Measurements from ENCODE around the gene ENO1.
"Not testable (repeated sequence)": the region's sequence is repeated elsewhere in the genome, so short reads cannot be mapped to it uniquely, and the experiment has no call there.

The ENO1 gene

DNA sequence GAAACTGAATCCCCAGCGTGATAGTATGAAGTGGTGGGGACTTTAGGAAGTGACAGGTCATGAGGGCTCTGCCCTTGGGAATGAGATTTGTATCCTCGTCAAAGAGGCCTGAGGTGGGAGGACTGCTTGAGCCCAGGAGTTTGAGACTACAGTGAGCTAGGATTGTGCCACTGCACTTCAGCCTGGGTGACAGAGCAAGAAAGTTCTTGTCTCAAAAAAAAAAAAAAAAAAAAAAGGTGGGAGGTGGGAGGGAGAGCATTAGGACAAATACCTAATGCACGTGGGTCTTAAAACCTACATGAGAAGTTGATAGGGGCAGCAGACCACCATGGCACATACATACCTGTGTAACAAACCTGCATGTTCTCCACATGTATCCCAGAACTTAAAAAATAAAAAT lies 37.1 kb downstream of the ENO1 start:
- DNase-seq: no peak

DNA sequence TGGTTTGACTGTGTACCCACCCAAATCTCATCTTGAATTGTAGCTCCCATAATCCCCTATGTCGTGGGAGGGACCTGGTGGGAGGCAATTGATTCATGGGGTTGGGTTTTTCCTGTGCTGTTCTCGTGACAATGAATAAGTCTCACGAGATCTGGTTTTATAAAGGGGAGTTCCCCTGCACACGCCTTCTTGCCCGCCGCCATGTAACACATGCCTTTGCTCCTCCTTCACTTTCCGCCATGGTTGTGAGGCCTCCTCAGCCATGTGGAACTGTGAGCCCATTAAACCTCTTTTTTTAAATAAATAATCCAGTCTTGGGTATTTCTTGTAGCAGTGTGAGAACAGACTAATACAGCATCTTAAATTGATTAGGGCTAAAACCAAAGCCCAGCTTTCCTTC lies 38.5 kb downstream of the ENO1 start:
- no peak for DNase-seq

DNA sequence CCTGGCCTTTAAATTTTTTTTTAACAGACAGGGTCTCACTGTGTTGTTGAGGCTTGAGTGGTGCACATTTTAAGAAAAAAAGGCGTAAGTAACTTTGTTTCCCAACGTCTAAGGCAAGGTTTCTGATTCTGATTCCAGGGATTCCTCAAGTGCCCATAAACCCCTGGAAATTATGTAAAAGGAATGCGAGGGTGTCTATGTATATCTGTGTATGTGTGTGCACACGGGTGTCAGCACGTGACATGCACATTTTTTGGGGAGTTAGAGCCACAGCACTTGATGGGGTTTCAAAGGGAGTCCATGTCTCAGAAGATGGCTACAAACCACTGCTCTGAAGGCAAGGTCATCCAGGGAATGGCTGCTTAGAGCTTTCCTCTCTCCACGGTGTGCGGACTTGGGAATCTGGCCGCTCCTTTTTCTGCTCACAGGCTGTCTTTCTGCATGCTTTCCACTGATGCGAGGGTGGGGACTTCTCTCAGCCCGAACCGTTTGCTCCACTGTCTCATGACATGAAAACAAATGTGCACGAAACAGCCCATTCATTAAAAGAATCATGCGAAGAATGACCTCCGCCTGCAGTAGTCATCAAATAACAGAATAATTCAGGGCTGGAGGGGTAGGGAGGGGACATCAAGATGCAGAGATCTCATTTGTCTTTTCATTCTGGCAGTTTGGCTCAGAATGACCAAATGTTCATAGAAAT lies 42.4 kb downstream of the ENO1 start:
- DNase-seq: no peak

DNA sequence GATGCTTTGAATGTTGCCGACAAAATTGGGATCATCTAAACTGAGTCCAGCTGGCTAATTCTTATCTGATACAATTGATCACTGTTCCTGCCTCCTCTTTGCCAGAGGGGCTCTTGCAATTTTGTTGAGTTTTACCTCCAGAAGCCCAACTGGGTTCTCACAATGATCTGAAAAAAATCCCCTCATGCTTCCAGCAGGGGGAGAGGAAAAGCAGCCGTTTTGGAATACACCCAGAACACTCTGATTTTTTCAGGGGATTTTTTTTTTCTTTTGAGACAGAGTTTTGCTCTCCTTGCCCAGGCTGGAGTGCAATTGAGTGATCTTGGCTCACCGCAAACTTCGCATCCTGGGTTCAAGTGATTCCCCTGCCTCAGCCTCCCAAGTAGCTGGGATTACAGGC lies 47.1 kb downstream of the ENO1 start:
- no peak for DNase-seq

DNA sequence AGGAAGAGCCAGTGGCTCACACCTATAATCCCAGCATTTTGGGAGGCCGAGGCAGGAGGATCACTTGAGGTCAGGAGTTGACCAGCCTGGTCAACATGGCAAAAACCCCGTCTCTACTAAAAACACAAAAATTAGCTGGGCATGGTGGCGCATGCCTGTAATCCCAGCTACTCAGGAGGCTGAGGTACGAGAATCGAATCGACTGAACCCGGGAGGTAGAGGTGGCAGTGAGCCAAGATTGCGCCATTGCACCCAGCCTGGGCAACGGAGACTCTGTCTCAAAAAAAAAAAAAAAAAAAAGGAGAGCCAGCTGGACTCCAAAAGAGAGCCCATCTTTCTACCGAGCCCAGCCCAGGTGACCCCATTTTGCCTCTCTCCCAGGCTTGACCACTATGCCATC lies 47.8 kb downstream of the ENO1 start:
- not testable (repeated sequence) for DNase-seq

DNA sequence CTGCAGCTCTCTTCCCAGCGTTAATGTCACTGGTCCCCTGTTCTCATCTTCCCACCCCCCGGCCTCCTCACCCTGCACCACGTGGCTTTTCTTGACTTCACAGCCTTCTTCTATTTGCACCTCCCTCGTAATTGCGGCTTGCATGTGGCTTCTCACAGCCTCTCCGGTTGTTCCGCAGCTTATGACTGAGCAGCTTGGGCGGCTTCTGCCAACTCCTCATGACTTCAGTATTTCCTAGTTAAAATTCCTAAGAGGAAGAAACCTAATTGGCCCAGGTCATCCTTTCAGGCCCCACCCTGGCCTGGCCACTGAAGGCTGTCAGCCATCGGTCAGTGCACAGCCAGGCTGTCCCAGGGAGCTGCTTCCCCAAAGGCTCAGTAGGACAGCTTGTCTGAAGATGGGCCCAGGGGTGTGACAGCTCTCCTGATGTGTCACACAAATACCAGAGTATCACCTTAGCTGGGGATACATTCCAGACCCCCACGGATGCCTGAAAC lies 52.5 kb downstream of the ENO1 start:
- DNase-seq: no peak

DNA sequence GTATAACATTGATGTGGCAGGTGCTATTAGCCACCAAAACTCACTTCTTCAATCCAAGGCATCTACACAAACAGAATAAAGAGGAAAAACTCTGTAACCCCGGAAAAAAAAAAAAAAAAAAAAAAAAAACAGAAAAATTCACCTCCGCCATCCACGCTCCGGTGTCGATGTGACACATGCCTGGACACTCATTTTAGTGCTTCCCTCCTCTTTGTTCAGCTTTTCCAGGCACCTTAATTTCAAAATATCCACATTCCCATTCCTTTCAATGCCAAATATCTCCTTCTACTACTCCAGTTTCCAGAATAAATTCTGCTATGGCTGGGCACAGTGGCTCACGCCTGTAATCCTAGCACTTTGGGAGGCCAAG lies 55.2 kb downstream of the ENO1 start:
- DNase-seq: no peak

DNA sequence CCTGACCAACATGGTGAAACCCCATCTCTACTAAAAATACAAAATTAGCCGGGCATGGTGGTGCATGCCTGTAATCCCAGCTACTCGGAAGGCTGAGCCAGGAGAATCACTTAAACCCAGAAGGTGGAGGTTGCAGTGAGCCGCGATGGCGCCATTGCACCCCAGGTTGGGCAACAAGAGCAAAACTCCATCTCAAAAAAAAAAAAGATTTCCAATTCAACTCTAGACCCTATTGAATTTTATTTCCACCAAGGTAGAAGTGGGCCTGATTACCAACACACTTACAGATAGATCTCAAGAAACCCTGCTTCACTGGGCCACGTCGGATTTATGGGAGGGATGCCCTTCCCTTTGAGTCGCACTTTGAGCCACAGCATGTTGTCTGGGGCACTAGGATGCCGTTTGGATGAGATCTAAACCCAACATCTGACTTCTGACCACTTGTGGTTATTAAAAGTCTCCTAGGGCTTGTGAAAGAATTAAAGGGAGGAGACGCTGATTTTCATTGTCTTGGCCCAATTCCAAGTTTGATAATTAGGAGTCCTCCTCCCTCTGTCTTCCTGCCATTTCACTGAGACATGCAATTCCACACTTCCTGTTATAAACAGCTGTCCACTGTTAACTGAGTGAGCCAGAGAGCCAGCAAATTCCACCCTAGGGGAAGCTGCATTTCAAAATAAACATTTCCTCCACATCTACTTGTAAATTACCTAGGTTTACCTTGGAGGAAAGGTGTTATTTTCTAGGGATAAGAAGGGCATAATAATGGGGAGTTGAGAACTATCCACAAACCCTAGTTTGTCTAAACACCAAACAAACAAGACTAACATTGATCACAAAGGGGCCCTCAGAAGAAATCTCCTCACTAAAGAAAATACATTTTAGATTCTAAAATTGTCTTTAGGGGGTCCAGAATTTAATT lies 55.9 kb downstream of the ENO1 start:
- DNase-seq: no peak

DNA sequence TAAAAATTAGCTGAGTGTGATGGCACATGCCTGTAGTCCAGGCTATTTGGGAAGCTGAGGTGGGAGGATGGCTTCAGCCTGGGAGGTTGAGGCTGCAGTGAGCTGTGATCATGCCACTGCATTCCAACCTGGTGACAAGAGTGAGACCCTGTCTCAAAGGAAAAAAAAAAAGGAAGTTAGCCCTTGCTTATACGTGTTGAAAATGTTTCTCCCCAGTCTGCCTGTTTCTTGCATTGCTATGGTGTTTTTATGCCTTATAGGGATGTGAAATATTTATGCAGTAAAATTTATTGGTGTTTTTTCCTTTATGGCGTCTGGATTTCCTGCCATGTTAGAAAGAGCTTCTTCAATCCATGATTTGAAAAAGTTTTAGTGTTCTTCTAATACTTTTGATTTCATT lies 57.4 kb downstream of the ENO1 start:
- no peak for DNase-seq

DNA sequence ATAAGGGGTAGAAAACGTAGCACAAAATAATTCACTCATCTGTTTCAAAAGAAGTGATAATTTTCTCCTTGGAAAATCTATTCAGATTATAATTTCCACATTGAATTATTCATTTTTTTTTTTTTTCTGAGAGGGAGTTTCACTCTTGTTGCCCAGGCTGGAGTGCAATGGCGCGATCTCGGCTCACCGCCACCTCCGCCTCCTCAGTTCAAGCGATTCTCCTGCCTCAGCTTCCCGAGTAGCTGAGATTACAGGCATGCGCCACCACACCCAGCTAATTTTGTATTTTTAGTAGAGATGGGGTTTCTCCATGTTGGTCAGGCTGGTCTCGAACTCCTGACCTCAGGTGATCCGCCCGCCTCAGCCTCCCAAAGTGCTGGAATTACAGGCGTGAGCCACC lies 59.7 kb downstream of the ENO1 start:
- DNase-seq: not testable (repeated sequence)

DNA sequence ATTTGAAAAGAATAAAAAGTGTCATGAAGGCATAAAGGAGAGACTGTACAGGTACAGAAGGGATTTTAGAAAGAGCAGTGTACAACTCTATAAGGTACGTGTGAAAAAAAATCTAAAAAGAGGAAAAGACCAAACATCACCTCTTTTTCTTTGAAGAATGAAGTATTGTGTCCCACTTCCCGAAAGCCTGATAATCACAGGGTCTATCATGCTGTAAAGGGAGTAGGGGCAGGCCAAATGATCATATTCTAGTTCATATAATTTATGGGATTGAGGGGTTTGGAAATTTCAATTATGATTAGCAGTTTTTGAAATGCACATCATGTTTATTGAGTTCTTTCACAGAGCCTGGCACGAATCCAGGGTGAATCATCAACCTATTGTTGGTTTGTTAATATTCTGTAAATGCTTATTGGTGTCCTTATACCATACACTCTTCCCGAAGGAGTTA lies 60.1 kb downstream of the ENO1 start:
- DNase-seq: no peak

DNA sequence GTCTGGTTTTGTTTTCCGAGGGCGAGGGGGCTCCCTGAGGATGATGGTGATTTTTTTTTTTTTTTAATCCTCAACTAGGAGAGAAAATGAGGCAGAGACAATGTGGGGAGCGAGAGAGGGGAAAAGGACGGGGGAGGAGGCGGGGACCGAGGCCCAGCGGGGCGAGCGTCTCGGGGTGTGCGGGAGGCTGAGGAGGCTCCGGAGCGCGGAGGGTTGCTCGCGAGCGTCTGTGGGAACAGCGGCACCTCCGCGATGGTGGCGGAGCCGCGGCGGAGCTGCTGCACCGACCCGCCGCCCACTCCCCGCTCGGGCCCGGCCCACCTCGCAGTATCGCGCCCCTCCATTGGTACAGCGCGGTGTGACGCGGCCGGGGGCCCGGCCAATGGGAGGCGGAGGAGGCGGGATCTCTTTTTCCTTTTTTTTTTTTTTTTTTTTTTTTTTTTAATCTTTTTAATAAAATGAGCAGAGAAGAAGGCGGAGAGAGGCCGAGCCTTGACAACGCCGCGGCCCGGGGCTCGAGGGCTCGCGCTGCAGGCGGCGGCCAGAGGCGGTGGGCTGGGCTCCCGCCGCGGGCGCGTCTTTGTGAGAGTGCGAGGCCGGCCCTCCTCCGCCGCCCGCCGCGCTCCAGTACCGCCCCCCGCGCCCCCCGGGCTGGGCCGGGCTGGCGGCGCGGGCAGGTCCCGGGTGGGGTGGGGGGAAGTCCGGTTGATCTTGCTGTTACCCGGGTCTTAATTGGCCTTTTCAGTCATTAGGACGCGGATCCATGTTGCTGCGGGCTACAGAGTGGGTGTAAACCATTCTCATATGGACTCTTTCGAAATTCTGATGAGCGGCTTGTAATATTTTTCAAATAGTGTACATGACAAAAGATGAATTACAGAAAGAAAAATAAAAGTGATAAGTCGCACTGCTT lies 60.8 kb downstream of the ENO1 start, which contains the start of gene RERE:
RERE (minus strand) TSS at position 229 of the 913 bp plus-strand sequence.
- DNase-seq: peak; percentile 94 to 97

DNA sequence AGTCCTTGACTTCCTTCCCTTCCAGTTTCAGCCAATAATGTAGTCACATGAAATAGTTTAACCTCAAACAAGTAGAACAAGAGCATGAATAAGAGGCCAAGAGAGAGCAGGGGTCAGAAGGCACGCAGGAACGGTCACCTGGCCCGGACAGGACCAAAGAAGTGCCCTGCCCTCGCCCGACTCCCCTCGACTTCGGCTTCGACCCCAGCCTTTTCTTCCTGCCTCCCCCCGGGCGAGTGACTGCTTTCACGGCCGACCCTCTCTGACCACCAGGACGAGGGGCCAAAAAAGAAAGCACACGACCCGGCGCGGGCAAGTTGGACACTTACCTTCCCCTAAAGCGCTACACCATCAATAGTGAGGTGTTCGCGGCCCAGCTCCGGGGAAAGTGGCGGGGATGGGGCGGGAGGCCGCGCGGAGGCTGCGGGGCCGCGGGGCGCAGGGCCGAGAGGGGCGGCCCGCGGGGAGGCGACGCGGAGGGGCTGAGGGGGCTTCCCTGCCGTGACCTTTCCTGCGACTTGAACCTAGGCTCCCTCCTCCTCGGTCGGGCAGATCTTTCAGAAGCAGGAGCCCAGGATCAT lies 61.6 kb downstream of the ENO1 start:
- peak in 1 of 2 experiments; percentile 11 for DNase-seq

DNA sequence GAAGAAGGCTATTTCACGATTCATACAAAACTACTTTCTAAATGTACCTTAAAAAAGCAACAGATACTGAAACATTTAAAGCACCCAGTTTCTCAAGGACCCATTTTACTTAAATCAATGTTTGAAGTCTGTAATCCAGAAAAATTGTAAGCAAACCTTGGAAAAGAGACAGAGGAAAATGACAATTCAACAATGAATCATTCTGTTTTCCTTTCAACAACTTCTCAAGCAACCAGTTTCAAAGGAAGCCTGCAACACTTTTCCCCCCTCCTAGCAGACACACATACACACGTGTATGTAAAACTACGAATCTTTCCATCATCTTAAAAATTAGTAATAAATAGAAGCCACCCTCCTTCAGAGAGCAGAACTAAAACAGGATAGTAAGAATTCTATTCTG lies 62.2 kb downstream of the ENO1 start:
- no peak for DNase-seq

DNA sequence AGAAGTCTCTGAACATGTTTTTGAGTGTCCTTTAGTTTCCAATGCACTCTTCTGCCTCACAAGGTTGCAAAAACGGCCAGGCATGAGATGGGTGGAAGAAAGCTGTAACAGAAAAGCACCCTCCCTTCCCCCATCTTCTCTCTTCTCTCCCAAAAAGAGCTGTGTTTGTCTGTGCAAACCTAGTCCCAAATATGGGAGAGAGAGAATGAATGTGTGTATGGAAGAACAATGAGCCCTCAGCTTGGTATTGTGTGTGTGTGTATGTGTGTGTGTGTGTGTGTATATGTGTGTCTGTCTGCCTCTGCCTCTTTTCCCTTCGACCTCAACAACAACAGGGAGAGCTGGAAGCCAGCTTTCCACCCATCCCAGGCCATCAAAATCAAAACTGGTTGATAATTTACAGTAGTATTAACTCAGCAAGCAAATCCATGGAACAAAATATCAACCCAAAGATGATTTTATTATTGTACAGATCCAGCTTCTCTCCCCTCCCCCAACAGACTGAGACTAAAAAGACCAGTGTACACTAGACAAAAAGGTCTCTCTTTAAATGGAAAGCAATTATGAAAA lies 62.8 kb downstream of the ENO1 start:
- DNase-seq: no peak

DNA sequence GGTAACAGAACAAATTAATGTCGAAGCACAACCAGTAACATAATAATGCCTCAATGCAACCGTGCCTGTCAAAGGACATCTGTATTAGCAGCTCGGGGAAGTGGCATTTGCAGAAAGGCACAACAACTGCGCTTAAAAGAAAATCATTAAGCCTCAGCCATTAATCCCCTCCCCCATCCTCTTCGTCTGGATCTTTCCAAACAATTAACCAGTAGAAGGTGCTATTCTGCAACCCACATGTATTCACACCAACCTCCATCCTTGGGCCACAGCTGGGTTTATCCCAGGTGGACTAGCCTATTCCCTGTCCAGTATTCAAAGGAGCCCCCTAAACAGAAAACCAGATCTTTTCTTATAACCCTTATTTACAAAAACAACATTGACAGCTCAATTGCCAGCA lies 63.6 kb downstream of the ENO1 start:
- DNase-seq: no peak

DNA sequence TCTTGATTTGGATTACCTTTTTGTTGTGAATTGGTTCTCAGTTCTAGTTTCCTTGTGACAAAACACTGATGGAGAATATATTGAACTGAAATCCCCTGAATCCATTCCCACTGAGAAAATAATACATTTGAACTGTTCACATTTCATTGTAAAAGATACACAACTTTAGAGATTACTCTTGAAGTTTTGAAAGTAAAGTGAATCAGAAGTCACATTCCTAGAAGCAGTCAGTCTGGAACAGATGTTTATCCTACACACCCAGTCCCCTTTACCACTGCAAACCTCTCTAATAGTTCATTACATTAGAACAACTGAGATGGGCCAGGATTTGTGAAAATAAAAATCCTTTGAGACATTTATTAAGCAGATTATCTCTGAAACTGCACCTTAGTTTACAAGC lies 64.5 kb downstream of the ENO1 start:
- DNase-seq: no peak

DNA sequence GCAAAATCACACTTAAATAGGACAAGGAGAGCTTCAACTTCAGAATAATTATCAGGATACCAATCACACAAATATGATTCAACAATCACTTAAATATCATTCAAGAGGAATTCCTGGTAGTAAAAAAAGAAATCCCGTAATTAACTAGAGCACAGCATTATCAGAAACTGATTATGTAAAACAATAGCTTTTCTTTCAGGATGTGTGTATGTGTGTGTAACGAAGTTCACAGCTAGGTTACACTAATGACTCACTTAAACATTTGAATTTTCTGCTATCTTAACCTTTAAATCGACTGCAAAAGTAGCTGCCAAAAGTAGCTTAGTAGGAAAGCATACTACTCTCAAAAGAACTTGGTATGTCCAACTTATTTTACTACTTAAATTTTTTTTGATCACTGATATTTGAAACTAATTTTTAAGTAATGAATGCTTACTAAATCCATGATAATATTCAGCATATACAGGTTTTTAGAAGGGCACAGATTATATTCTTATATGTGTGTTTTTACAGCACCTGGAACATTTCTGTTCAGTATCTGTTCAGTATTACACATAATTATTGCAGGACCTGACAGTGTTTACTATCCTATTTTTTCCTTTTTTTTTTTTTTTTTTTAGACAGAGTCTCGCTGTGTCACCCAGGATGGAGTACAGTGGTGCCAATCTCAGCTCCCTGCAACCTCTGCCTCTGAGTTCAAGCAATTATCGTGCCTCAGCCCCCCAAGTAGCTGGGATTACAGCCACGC lies 65.3 kb downstream of the ENO1 start:
- no peak for DNase-seq

DNA sequence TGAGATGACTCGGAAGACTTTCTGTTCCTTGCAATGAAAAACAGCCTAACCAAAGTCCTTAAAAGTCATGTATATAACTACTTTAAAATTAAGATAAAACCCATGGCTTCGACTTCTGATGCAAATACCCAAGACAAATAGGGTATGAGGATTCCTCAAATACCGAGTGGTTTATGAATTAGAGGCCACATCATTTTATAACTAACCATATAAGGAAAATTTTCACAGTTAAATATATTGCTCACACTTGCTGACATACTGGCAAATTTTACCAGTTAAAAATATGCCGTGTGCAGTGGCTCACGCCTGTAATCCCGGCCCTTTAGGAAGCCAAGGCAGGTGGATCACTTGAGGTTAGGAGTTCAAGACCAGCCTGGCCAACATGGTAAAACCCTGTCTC lies 66.4 kb downstream of the ENO1 start:
- DNase-seq: no peak

All from stimulated activated CD4-positive, alpha-beta T cell treated with anti-CD3 and anti-CD28 coated beads, Interleukin-4, amount 100 ng/mL, for 4 hours (primary cell).